RCC 7860 (cell line): ENCODE results near the gene PWWP2B.

Experiments
- DNase-seq: peaks from one replicate; pipeline ENCODE4 v3.0.0-alpha.2; 2015; ENCODE audit warnings: low spot score
- FAIRE-seq: peaks from 2 replicates; lab custom pipeline; 2012; peaks lifted over from hg19 to GRCh38; lab: Jason Lieb, UNC

Gene PWWP2B

GRCh38 chr10:132392811-132393694 is 3.9 kb upstream of the PWWP2B start:
- peak; percentile 25 for DNase-seq
- no peak for FAIRE-seq

- no peak for DNase-seq
- FAIRE-seq, result no peak
Measured at GRCh38 chr10:132393695-132394181, 3.3 kb upstream of the PWWP2B start.

- DNase-seq (no peak), FAIRE-seq (no peak)
Measured at GRCh38 chr10:132394201-132394811, 2.7 kb upstream of the PWWP2B start.

GRCh38 chr10:132394936-132395703 is 1.9 kb upstream of the PWWP2B start:
- DNase-seq (no peak), FAIRE-seq (no peak)

GRCh38 chr10:132395704-132396493 is 1.1 kb upstream of the PWWP2B start:
- FAIRE-seq (no peak), DNase-seq (no peak)

- no peak for FAIRE-seq
- no peak for DNase-seq
Measured at GRCh38 chr10:132396494-132397035, 435 bp upstream of the PWWP2B start.

- DNase-seq (peak; percentile 37), FAIRE-seq (no peak)
Measured at GRCh38 chr10:132397671-132398565, 918 bp downstream of the PWWP2B start.

- DNase-seq (no peak), FAIRE-seq (no peak)
Measured at GRCh38 chr10:132398566-132398991, 1.6 kb downstream of the PWWP2B start.

- FAIRE-seq, result no peak
- no peak for DNase-seq
Measured at GRCh38 chr10:132399117-132400035, 2.4 kb downstream of the PWWP2B start.

GRCh38 chr10:132400041-132400546 is 3.1 kb downstream of the PWWP2B start:
- DNase-seq (no peak), FAIRE-seq (no peak)

- no peak for FAIRE-seq
- no peak for DNase-seq
Measured at GRCh38 chr10:132400547-132401151, 3.6 kb downstream of the PWWP2B start.

GRCh38 chr10:132401401-132402118 is 4.6 kb downstream of the PWWP2B start:
- DNase-seq, result no peak

GRCh38 chr10:132402781-132403241 is 5.8 kb downstream of the PWWP2B start:
- DNase-seq (no peak), FAIRE-seq (no peak)

More at GRCh38 chr10:132401401-132402118, 4.6 kb downstream of the PWWP2B start:
- FAIRE-seq, result no peak

GRCh38 chr10:132403511-132404168 is 6.6 kb downstream of the PWWP2B start:
- no peak for FAIRE-seq
- DNase-seq, result no peak

- FAIRE-seq, result no peak
- DNase-seq, result no peak
Measured at GRCh38 chr10:132404169-132404880, 7.3 kb downstream of the PWWP2B start.
